ENCODE results near the gene FAM222A. TPM values are rescaled to one million over a fixed set of nuclear protein-coding genes. Genes with fewer than 3 reads are reported as not detected.
A peak's percentile ranks its signal among the peaks of the same experiment; 100 is the strongest.

FAM222A gene
- total RNA-seq, 1 donor from 2014 or later = 4.1 TPM

DNA sequence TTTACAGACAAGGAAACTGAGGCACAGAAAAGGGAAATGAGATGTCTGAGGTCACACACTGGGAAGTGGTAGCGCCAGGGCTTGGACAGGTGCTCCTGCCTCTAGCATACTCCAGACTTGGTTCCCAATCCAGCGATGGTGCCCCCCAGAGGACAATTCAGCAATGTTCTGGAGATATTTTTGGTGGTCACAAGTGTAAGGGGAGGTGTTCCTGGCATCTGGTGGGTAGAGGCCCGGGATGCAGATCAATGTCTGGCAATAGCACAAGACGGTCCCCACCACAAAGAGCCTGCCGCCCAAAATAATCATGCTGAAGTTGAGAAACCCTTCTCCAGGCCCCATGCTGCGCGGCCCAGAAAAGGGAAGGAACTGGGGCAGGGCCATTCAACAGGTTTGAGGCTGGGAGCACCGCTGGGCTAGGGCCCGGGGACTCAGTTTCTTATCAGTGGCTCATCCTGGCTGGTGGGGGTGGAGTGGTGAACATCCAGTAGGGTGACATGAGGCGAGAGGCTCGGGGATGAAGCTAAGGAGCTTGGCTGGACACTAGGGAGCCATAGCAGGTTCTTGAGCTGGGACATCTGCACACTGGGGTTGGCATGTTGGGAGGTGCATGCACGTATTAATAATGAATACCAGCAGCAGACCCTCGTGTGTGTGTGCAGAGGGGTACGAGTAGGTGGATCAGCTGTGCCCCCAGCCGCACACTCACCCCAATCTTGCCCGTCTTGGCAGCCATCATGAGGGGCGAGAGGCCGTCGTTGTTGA, 84.5 kb downstream of the FAM222A start:
- no peak for DNase-seq (ENCODE audit: low spot score)

DNA sequence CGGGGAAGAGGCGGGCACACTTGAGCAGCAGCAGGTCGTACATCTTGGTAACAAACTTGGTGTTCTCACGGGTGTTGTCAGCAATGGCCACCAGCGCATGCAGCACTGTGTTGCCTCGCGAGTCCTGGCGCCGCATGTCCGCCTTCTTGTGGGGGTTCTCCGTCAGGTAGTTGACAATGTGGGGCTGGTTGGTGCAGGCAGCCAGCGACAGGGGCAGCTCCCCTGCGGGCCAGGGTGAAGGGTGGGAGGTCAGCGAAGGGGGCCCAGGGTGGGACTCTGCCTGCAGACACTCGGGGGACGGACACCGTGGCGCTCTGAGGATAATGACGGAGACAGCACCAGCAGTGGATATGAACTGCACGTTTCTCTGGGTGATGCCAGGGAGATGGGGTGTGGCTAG, 85.1 kb downstream of the FAM222A start:
- no peak for DNase-seq (ENCODE audit: low spot score)

DNA sequence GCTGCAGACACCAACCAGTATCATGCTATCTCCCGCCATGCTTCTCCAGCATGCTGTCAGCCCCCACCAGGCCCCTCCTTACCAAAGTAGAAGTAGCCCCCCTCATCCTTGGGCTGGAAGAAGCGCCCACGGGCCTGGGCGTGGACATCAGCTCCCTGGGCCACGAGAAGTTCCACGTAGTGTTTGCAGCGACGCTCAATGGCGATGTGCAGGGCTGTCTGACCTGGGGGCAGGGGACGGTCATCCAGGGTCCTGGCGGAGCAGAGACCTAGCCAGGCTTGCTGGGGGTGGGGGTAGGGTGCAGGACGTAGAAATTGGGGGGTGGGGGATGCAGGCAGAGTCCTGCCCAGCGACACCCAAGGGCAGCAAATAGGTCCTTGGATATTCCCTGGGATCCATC, 86.9 kb downstream of the FAM222A start:
- DNase-seq (ENCODE audit: low spot score) = no peak

DNA sequence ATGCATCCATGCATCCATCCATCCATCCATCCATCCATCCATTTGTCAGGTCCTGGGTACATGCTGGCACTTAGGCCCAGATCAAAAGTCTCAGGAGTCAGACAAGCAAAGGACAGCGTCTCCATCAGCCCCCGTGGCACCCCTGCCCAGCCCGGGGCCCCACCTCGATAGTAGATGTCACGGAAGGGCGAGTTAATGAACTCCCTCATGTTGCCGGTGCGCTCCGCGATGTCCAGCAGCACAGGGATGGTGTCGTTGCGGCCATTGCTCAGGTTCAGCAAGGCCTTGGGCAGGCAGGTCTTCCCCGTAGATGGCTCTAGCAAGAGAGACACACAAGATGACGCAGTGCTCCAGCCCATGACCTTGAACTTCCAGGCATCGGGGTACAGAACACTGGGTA, 89.2 kb downstream of the FAM222A start:
- no peak for DNase-seq (ENCODE audit: low spot score)

DNA sequence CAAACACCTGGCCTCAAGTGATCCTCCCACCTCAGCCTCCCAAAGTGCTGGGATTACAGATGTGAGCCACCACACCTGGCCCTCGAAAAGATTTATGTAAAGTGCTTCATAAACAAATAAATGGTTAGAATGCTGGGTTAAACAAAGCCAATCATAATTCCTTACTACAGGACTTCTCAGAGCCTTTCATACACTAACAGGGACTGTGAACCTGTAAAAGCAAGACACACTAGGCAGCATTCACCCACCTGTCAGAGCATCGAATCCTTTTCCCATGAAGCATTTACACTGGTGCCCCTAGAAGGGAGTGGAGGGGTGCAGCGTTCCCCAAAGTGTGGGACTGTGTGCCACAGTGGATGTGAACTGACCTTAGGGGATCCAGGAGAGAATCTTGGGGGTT, 90.1 kb downstream of the FAM222A start:
- no peak for DNase-seq (ENCODE audit: low spot score)

DNA sequence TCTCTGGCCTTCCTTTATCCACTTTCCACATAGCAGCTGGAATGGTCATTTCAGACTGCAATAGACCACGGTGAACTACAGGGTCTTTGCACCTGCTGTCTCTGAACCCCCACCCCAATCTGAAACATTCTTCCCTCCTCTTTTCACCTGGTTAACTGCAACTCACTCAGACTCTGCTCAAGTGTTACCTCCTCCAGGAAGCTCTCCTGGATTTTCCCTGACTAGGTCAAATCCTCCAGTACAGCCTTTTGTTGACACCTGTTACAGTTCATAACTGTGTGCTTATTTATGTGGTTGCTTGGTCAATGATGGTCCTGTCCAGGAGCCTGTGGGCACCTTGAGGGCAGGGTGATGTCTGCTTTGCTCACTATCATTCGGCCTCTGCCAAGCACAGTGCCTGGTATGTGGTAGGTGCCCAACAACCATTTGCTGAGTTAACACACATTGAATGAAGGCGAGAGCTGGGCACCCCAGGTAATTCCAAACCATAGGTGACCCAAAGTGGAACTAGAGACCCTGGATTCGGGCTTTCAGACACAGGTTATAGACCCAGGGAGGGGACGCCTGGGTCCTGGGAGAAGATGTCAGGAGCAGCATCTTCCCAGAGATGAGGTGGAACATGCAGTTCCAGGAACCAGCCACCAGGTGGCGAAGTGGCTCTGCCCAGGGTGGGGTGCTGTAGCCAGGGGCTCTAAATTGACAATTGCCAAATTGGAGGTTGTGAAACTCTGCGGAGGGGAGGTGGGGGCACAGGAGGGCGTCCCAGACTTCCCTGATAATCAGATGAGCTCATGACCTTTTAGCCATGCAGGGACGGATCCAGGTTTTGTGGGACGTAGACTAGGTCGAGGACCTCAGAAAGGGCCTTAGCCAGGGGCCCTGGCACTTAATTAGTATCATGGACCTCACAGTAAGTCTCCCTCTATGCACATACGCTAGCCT, 91.5 kb downstream of the FAM222A start:
- peak; percentile 33 for DNase-seq (ENCODE audit: low spot score)

DNA sequence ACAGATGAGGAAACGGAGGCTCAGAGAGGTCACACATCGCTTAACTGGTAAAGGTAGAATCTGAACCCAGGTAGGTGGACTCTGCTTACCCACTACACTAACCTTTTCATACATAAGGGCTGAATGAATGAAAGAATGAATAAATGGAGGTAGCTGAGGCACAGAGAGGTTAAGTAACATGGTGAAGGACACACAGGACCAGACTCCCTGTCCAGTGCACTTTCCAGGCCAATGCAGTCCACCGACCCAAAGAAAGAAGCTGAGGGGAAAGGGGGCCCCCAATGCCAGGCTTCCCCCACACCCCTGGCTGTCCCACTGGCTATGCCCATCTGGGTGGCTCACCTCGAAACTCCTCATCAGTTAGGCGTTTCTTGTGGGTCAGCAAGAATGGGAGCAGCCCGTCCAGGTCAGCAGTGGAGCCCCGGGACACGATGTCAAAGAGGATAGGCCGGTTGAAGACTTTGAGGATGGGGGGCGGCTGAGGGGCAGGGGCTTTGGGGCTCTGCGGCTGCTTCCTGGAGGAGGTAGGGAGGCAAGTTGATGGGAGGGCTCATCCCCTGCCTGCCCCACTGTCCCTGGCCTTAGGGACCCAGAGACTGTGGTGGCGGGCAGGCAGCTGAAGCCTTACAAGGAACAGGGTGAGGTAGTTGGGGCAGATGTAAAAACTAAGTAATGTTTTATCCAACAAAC, 94.5 kb downstream of the FAM222A start:
- no peak for DNase-seq (ENCODE audit: low spot score)

DNA sequence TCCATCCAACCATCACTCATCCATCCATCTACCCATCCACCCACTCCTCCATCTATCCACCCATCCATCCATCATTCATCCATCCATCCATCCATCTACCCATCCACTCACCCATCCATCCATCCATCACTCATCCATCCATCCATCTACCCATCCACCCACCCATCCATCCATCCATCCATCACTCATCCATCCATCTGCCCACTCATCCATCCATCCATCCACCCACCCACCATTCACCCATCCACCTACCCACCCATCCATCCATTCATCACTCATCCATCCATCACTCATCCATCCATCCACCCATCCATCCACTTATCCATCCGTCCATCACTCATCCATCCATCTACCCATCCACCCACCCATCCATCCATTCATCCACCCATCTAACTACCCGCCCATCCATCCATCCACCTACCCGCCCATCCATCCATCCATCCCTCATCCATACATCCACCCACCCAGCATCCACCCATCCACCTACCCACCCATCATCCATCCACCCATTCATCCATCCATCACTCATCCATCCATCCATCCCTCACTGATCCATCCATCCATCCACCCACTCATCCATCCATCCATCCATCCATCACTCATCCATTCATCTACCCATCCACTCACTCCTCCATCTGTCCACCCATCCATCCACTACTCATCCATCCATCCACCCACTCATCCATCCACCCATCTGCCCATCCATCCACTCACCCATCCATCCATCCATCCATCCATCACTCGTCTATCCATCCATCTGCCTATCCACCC, 95.4 kb downstream of the FAM222A start:
- no peak for DNase-seq (ENCODE audit: low spot score)

DNA sequence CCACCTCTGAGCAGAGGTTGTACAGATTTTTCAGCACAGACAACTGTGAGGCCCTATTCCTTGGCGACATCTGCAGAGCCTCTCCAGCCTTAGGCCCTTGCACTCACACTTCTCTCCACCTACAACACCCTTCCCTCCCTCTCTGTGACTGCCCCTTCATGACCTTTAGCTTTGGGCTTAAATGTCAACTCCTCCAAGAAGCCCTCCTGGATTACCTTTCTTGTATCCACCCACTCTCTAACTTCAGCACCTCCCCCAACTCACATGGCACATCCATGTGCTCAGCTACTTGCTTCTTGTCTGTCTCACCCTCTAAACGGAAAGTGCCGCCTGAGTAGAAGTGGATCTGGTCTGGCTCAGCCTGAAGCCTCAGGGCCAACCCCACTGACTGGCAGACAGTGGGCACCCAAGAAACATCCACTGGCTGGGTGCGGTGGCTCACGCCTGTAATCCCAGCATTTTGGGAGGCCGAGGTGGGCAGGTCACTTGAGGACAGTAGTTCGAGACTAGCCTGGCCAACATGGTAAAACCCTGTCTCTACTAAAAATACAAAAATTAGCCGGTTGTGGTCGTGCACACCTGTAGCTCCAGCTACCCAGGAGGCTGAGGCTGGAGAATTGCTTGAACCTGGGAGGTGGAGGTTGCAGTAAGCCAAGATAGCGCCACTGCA, 97.5 kb downstream of the FAM222A start:
- no peak for DNase-seq (ENCODE audit: low spot score)

DNA sequence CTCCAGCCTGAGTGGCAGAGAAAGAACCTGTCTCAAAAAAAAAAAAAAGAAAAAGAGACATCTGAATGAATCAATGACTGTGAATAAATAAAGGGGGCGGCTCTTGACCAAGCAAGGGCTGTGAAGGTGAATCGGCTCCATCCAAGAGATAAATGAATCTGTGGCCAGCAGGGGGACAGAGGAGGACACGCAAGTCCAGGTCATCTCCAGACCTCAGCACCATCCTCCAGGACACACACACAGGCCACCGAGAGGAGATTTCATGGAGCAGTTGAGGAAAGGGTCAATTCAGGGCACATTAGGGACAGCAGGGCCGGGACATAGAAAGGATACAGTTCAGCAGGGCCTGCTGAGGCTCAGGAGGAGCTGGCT, 98.0 kb downstream of the FAM222A start:
- no peak for DNase-seq (ENCODE audit: low spot score)

DNA sequence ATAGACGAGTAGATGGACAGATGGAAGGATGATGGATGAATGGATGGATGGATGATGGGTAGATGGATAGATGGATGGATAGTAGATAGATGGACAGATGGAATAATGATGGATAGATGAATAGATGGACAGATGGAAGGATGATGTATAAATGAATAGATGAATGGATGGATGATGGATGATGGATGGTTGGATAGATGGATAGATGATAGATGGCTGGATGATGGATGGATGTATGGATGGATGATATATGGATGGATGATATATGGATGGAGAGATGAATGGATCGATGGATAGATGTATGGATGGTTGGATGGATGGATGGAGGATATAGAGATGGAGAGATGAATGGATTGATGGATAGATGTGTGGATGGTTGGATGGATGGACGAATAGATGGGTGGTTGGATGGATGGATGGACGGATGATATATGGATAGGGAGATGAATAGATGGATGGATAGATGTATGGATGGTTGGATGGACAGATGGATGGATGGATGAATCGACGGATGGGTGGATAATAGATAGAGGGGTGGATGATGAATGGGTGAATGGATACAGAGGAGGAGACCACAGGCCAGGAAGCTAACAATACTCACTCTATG, 100.3 kb downstream of the FAM222A start:
- no peak for DNase-seq (ENCODE audit: low spot score)

DNA sequence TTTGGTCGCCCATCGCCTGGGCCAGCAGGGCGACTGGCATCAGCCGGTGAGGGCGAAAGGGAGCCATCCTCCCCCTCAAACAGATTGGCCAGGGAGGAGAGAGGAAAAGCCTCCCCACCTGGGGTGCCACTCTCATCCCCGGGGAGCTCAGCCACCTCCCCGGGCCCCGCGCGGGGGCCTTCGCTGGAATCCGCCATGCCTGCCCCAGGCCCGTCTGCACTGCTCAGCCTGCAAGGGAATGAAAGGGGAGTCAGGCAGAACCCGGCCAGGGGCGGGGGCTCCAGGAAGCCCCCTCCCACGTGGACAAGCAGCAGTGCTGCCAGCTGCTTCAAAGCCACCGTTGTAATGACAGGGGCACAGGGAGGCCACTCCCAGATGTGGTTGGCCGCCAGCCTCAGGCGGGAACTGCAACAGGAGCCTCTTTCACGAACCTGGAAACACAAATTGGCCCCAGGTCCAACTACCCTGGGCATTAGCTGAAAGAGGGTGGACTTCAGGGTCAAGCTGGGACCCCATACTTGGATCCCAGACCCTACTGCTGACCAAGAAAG, 101.0 kb downstream of the FAM222A start:
- DNase-seq (ENCODE audit: low spot score) = no peak

DNA sequence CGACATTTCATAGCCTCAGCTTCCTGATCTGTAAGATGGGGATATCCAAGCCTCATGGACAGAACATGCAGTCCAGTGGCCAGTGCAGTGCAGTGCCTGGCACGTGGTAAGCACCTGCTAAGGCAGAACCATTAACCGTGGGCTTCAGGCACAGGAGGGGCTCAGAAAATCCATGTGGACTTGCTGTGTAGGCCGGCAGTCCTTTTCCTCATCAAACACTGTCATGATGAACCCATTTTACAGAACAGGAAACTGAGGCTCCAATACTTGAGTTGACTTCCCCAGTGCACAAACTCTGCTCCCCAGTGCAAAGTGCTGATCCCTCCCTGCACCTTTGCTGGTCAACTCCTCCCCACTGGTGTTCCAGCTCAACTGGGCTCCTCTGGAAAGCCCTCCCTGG, 101.6 kb downstream of the FAM222A start:
- DNase-seq (ENCODE audit: low spot score) = no peak

DNA sequence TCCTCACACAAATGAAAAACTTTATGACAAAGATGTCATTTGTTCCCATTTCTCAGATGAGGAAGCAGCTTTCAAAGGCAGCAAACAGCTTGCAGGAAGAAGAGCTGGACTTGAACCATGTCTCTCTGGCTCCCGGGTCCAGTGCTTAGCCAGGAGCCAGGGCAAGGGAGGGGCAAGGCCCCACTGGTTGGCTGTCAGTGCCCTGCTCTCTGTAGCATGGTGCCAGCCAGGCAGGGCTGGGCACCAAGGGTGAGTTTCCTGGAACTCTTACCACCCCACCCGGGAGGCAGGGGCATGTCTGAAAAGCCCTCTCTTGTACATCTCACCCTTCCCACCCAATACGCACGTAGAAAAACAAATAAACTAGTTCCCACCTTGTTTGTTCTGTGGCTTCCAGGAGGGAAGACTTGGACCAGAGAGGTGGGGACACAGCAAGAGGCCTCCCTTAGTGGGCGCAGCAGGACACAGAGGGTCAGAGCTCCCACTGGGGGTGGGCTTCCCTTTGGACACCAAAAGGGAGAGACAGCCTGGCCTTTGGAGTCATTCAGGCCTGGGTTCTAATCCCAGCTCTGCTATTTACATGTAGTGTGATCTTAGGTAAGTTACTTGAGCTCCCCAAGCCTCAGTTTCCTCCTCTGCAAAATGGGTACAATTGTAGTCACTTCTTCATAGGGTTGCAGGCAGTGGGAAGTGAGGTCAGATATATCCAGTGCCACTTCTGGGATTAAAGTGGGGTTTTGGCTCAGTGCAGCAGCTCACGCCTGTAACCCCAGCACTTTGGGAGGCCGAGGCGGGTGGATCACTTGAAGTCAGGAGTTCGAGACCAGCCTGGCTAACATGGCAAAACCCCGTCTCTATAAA, 102.4 kb downstream of the FAM222A start:
- DNase-seq (ENCODE audit: low spot score) = no peak

DNA sequence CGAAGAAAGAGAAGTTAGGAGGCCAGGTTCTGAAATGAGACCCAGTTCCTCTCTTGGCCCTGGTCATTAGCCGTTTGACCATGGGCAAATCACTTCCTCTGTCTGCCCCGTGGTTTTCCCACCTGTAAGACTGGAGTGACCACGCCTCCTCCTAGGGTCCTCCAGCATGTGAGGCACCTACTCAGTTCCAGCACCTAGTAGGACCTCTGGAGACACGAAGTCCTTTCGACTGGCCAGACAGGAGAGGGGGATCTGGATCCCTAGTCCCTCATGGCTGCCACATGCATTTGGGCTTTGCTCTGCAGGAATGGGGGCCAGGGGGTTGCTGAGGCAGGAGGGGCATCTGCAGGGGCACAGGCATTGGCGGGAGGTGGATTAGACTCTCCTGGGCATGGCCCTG, 103.2 kb downstream of the FAM222A start:
- DNase-seq (ENCODE audit: low spot score) = no peak

DNA sequence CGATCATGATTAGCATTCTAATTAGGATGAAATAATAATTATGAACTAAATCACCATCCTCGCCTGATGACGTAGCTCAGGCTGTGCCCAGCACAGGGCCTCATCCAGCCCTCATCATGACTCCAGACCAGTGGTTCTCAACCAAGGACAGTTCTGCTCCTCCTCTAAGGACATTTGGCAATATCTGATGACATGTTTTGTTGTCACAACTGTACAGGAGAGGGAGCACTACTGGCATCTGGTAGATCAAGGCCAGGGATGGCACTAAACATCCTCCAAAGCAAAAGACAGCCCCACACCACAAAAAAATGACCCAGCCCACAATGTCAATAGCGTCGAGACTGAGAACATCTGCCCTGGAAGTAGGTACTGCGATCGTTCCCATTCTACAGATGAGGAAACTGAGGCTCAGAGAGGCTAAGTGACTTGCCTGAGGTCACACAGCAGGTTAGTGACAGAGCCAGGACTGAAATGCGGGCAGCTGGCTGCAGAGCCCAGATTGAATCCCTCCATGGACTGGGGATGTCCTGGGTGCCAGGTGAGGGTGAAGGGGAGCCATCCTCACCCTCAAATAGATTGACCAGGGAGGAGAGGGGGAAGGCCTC, 104.1 kb downstream of the FAM222A start:
- DNase-seq (ENCODE audit: low spot score) = no peak

DNA sequence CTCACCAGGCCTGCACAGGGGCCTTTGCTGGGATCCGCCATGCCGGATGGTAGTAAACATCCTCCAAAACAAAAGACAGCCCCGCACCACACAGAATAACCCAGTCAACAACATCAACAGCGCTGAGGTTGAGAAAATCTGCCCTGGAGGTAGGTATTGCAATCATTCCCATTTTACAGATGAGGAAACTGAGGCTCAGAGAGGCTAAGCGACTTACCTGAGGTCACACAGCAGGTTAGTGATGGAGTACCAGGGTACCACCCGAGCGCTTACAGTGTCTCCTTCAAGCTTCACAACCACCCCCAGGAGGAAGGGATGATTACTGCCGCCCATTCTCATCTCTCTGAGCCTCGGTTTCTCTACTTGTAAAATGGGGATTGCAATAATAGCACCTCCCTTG, 104.6 kb downstream of the FAM222A start:
- no peak for DNase-seq (ENCODE audit: low spot score)

DNA sequence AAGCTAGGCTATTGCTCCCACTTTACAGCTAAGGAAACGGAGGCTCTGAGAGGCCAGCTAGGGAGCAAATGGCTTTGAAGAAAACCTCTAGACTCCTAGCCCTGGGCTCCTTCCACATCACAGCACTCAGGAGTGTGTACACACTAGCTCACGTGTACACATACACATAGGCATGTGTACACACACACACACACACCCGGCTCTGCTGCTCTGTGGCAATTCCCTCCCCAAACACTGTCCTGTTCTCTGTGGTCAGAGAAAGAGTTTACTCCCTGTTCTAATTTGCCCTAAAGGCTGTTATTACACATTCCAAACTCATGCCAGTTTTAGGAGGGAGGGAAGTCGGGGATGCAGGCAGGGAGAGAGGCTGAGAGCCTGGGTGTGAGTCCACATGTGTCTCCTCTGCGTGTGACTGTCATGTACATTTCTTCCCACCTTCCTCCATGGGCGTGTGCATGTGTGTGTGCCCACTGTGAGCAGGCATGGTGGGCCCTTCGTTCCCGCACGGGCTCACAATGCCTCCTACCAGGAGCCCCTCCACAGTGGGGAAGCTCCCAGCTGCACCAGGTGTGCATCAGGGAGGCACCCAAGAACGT, 105.4 kb downstream of the FAM222A start:
- DNase-seq (ENCODE audit: low spot score) = no peak

Data from umbilical cord (tissue), 2 donors.